GM19193 (cell line): Measurements from ENCODE around the gene SUMO4.

ENCODE experiments used
- POLR2A ChIP-seq: IDR thresholded peaks from 4 replicates; pipeline ENCODE4 v1.6.1; 2011; ENCODE audit not compliant: insufficient read depth, insufficient read length; ENCODE audit errors: extremely low read depth

SUMO4 gene

DNA sequence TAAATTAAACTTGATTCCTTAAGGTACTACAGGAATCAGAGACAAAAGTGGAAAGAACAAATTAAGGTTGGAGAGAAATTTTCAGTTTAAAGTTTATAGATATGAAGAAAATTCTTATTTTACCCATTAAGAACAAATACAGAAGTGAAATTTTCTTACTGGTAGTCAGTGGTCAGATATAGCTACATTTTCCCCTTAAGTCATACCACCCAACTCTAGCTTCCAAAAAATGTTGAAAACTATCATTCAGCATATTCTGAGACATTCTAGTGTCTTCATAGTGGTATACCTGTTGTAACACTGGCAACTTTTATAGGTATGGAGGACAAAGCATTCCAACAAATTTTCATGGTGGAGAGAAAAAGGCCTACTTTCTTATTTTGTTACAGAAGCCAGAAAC is 15.6 kb upstream of the SUMO4 start:
- no peak for TF ChIP-seq POLR2A

DNA sequence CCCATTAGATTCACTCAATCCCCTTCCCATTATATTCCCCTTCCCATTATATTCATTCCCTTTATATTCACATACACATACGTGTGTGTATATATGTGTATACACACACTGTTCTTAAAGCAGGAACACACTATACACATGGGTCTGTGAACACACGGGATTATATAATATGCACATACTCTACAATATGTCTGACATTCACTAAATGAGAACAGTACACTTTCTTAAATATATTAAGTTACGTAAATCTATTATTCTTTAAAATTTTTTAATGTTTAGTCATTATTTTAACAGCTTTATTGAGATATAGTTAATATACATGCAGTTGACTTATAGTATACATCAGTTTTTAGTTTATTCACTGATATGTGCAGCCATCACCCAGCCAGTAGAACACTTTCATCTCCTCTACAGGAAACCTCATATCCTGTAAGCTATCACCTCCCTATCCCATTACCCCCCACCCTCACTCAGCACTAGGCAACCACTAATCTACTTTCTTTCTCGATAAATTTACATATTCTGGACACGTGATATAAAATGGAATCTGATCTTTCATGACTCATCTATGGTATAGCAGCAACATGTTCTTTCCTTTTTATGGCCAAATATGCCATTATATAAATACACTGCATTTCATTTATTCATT is 13.9 kb upstream of the SUMO4 start:
- TF ChIP-seq POLR2A, result no peak

DNA sequence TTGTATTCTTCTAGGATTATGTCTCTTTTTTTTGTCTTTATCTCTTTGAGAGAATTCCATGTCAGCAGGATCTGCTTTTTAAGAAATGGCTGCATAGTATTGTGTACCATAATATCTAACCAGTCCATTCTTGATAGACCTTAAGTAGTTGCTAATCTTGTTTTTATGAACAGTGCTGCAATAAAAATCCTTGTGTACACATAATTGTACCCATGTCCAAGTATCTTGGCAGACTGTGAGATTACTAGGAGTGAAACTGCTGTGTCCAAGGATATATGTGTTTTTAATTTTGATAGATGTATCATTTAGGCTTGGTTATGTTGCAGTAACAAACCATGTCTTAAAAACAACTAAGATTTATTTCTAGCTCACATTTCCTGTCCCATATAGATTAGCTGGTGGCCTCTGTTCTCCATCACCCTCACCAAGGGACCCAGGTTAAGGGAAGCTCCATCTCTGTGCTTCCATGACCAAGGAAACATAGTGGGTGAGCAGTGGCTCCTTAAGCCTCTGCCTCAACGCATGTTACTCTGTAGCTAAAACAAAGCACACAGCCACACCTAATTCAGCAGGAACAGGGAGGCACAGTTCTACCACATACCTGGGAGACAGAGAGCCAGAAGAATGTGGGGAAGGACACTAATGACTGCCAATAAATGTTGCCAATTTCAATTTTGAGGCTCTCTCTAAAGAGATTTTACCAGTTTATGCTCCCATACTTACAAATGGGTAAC is 12.1 kb upstream of the SUMO4 start:
- TF ChIP-seq POLR2A, result no peak

DNA sequence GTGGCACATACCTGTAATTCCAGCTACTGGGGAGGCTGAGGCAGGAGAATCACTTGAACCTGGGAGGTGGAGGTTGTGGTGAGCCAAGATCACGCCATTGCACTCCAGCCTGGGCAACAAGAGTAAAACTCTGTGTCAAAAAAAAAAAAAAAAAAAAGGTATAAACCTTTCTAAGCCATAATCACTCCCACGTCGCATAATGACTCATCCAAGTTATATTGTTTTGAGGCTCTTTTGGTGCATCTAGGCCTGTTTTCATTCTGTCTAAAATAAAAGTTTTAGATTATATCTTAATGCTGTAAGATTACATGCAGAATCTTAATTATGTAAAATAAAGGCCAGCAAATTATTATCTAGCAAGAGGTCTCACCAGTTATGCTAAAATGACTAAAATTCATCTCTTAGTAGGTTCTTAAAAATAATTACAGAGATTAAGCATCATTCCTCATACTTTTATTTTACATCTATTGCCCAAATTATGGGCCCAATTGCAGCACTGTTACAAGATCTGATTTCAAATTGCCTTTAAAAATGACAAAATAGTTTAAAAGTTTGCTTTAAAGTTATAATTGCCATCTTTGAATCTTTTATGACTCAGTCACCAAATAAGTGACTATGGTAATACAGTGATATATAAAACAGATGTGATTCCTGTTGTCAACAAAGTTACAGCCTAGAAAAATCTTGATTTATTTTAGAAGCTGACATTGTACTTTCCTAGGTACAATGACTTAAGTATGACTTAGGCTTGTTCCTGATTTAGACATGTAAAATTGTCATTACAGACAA is 10.4 kb upstream of the SUMO4 start:
- TF ChIP-seq POLR2A, result no peak

DNA sequence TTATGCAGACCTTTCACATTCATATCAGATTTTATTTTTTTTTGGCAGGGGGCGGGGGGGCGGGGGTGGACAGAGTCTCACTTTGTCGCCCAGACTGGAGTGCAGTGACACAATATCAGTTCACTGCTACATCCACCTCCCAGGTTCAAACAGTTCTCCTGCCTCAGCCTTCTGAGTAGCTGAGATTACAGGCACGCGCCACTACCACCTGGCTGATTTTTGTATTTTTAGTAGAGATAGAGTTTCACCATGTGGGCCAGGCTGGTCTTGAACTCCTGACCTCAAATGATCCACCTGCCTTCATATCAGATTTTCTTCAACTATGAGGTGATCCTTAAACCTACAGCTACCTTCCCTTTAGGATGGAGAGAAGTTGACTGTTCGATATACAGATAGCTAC is 8.0 kb upstream of the SUMO4 start:
- no peak for TF ChIP-seq POLR2A

DNA sequence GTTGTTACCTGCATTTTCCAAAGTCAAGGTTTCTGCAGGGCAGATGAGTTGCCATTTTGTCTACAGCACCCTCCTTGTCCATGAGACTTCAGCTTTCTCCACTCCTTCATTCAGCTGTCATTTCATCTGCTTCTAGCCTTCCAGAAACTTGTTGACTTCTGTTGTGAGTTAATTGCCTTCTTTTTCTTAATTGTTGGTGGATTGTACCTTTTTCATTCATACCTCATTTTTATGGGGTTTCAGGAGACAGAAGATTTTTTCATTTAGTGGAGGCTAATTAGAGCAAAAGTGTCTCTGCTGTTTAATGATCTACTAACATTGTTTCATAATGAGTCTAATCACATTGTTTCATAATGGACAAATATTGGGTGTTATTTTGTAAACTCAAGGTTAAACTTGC is 7.5 kb upstream of the SUMO4 start:
- TF ChIP-seq POLR2A, result no peak

DNA sequence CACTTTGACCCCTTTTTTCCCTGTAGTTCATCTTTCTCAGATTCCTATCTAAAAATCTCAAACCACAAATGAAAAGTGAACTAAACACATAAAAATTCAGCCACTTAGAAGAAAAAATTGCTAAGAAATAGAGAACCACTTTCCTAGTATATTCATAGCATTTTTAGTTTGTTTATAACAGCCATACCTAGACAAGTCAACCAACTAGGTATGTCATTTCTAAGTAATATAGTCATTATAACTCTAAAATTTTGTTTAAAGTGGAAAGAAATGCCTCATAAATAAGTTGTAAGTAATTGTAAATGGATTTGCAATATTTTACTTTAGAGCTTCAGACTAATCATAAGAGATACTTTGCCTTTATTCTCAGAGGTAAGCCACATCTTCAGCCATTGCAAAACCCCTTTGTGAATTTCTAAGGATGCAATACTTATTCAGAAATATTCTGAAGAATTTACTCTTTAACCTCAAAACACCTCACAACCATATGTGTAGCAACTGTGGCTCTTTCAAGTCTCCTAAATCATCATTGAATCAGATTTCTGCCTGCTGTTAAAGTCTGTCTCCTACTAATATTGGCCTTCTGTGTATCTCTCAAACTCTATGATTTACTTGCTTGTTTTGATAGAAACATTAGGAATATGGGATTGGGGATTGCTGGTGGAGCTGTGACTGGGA is 6.9 kb upstream of the SUMO4 start:
- no peak for TF ChIP-seq POLR2A

DNA sequence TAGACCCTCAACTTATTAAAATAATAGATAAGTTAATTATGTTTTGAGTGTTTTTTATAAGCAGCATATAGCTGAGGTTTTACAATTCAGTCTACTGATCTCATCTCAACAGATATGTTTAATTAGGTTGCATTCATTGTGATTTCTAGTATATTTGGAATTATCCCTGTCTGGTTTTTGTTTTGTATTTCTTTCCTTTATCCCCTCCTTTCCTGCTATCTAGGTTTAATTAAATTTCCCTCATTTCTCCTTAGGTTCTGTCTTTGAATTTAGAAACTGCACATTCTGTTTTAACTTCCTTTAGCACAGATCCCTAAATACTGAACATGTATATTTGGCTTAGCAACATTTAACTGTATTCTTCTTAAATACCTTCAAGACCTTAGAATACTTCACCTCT is 4.9 kb upstream of the SUMO4 start:
- no peak for TF ChIP-seq POLR2A

DNA sequence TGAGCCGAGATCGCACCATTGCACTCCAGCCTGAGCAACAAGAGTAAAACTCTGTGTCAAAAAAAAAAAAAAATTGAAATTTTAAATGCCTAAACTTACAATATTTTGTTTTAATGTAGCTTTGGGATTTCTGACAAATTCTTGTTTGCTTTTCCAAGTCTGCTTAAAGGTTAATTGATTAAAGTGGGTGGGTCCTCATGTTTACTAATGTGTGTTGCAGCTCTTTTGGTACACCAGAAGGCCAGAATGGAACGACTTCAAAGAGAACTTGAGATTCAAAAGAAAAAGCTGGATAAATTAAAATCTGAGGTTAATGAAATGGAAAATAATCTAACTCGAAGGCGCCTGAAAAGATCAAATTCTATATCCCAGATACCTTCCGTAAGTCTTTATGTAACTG is 2.7 kb upstream of the SUMO4 start:
- no peak for TF ChIP-seq POLR2A

DNA sequence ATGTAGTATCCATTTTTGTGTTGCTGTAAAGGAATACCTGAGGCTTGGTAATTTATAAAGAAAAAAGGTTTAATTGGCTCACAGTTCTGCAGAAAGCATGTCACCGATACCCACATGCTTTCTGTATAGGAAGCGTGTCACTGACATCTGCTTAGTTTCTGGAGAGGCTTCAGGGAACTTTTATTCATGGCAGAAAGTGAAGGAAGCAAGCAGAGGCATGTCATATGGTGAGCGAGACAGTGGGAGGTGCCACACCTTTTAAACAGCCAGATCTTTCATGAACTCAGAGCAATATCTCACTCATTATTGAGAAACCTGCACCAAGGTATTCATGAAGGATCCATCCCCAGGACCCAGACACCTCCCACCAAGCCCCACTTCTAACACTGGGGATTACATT is 3.5 kb downstream of the SUMO4 start:
- TF ChIP-seq POLR2A, result no peak

DNA sequence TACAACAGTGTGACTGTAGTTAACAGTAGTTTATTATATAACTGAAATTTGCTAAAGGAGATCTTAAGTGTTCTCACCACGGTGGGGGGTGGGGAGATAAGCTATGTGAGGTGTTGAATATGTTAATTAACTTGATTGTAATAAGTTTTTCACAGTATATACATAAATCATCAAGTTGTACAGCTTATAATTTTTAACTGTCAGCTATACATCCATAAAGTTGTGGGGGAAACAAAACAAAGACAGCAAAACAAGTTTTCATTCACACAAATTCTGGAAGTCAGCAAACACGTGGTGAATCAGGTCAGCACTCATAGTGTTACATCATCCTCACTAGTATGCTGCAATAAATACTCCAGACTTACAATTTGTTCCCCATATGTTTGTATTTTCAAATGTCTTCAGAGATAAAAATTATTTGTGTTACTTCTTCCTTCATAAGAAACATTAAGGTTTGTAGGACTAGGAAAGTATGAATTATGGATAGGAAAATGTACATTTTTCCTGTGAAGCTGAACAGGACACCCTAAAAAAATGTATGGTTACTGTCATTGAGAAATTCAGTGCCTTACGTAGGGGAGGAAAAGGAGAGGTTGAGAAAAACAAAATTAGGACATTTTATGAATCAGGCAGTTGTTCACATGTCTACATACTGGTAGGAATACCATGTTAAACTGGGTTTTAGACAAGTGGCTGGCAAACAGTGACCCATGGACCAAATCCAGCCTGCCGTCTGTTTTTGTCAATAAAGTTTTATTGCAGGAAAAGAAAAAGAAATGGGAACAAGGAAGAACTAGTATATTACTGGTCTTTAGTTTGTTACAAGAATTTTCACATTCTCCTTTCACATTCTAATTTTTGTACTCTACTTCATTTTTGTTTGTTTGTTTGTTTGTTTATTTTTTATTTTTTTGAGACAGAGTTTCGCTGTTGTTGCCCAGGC is 6.0 kb downstream of the SUMO4 start:
- TF ChIP-seq POLR2A, result no peak

DNA sequence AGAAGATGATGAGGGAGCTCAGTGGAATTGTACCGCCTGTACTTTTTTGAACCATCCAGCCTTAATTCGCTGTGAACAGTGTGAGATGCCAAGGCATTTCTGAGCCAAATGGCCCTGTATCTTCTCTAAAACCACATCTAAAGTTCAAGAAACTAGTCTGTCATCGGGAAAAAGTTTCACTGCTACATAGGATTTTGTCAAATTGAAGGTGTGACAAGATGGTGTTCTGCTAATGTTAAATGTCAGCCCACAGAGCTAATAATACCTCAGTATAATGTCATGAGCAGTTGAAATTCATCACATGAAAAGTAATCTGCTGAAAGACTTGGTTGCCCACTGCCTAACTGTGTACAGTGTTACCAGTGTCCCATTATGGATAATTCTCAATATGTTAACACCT is 9.6 kb downstream of the SUMO4 start:
- no peak for TF ChIP-seq POLR2A

DNA sequence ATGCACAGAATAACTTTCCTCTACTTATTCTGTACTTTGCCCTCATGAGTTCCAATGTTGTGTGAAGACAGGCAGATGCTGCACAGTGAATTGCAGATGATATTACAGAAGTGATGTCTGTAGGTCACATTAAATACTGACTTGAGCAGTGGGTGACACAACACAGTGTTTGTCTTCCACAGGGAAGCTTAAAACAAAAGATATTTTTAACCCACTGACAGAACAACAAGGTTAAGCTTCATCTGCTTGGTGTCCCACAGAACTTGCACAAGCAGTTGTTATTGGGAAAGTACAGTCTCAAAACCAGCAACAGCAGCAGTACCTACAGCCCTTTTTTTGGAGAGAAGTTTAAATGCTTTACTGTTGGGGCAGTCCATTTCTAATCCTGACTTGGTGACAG is 10.5 kb downstream of the SUMO4 start:
- no peak for TF ChIP-seq POLR2A

DNA sequence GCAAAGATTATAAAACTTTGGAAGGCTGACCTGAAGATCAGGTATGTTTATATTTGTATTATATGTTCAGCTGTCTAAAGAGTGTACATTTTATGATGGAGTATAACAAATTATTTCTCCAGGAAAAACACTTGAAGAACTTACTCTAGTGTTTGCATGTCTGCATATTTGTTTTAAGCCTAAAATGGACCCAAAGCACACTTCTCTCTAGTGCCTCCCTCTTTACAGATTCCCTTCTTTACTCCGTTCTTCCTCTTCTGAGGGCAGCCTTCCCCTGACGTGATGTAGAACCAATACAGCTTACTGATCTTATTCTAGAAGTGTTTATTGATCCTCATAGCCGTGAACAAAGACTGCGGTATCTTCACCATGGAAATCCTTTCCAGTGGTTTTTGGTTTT is 13.9 kb downstream of the SUMO4 start:
- no peak for TF ChIP-seq POLR2A

DNA sequence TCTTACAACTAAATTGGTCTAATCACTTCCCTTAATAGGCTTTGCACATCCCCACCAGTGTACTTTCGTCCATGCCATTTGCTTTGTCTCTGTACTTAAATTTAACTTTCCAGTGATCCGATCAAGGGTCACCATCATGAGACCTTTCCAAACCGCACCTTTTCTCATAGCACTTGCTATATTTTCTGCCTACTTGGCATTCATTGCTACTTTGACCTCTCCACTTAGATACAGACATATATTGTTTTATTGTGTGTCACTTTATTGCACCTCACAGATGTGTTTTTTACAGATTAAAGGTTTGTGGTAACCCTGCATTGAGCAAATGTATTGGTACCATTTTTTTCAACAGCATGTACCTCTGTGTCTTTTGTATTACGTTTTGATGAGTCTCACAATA is 14.8 kb downstream of the SUMO4 start:
- TF ChIP-seq POLR2A, result no peak
